Stimulated activated CD4-positive, alpha-beta T cell treated with anti-CD3 and anti-CD28 coated beads, Interleukin-12 subunit alpha, Interleukin-12 subunit beta, amount 100 ng/mL, for 24 hours (primary cell): ENCODE results near the gene NEDD9.

Experiments used
- DNase-seq, 2 experiments: peaks; one replicate each; pipeline ENCODE4 v3.0.0-alpha.2; 2020; ENCODE audit warnings: low read depth in 2 of 2

NEDD9 gene

DNA sequence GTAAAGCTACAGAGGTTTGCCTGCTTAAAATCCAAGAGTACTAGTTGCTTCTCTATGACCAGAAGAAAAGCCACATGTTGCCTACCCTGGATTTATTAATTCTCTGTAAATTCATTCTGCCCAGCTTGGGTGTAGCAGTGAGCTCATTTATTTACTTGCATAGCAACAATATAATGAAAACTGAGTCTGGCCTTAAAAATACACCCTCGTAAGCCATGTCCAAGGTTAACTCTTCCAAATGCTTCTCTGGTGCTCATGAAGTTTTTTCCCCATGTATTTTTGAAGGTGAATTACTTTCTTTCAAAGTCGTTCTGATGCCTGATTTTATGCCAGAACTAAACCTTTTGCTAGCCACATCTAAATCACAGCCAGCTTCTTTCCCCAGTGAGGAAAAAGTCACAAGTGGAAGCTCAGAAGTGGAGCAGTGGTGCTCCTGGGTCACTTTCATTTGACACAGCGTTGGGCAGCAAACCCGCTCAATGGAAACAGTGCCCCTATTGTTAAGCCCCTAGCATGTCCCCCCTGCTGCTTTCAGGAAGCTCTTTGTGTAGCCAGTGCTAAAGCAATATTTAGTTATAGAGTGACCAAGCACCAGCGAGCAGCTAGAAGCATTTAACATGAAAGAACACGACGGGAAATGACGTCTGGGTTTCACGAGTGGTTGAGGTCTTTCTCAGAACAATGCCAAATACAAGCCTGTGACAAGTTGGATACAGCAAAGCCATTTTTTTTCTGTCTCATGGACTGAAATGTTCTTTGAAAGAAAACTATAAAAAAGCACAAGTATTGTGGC, 29.8 kb downstream of the NEDD9 start:
- DNase-seq, result no peak

DNA sequence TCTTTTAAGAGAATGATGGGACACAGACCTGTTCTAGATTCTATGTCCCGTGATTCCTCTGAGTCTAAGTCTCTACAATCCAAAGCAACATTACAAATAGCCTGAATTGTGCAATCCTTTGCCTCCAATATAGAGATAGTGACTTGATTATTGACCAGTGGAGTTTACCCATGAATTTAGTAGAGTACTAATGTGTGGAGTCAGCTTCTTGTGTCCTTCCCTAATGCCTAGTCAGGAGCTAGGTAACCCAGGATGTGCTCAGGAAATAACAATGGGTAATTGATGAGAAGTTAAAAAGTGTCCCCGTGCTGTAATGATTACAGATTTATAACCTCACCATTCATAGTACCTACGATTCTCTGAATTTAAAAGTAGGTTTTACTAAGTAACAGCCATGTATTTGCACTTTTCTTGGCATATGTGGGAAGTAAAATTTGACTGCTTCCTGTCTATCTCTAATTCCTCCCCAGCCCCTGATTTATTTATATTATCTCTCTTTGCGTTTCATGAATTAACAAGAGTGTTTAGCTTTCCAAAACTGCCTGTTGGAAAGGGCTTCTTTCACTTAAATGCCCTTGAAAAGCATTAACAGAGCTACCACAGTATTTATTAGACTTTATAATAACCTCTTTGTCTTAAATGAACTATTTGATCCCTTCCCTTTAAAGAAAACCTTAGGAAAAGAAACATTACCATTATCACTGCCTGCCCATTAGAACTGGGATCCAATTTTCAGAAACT, 30.5 kb downstream of the NEDD9 start:
- DNase-seq, result no peak

DNA sequence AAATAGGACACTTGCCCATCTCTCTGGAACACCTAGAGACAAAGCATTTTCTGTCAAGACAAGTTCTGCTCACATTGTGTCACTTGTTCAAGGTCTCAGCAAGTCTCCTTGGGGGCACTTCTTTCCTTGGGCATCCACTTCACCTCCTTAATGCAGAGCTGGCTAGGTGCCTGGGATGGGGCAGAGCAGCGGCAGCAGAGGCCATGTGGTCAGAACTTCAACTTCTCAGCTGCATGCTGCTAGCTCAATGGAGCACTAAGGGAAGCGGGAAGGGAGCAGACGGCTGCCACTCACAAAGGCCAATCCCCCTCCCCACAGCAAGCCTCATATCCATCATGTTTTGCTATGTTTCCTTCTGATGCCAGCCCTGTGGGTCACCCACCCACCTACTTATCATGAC, 31.5 kb downstream of the NEDD9 start:
- DNase-seq, result no peak

DNA sequence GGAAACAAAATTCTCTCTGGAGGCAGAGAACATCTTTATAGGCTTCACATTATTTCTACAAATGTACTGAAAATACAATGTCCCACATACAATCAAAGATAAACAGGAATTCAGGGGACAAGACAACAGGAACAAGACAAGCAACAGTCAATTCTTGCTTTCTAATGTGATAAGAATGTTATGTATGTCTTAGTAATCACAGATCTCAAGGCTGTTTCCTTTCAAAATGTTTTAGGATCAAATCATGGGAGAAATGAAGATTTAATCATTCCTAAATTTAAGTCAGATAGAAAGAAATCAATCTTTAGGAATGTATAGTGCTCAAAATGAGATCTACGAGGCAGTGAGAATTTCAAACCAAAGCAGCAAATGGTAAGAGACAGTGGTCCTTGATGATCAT, 32.1 kb downstream of the NEDD9 start:
- no peak for DNase-seq

DNA sequence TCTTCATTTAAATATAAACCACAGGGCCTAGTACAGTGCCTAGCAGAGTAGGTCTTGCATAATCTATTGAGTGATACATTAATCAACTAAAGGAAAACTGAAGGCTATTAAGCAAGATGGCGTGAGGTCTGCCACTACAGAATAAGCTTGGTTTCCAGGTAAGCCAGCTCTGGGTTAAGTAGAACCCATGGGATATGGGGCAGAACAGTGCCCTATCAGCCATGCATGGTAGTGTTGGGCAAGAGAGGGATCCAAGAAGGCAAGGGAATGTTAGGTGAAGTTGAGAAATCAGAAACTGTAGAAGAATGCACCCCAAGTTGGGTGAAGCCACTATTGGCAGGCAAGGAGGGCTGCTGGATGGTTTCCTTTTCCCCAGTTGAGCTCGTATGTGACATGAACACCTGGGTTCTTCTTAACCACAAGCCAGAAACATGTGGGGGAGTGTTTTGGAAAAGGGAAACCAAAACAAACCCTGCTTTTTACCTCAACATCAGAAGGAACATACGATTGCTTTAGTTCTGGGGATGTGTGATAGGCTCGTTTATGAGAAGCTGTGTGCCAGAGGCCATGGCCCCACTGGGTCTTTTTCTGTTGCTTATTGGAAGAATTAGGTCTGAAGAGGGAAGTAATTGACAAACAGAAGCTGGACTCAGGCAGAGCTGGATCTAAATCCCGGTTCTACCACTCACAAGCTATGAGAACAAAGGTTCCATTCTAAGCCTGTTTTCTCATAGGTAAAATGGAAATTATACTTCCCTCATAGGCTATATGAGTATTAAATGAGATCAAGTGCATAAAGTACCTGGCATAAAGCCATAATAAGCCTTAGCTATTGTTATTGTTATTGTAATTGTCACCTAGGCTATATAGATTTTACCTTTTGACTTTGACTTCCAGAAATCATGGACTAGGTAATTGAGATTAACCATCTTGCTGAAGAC, 33.5 kb downstream of the NEDD9 start:
- DNase-seq, result no peak

DNA sequence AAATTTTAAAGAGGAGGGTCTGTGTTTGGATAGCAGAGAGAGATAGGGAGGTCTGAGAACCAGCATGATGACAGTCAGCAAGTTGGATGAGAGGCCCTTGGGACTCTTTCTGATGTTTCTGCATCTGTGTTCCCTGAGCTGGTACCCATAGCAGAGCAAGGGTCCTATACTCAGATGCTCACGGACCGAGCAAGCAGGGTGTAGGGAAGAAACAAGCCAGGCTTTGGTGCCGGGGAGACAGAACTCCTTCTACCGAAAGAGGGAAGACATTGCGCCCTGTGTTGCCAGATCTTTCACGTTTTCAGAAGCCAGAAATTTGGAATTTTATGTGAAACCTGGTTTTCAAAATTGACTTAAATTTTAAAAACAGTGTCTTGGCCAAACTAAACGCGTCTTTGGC, 34.6 kb downstream of the NEDD9 start:
- no peak for DNase-seq

DNA sequence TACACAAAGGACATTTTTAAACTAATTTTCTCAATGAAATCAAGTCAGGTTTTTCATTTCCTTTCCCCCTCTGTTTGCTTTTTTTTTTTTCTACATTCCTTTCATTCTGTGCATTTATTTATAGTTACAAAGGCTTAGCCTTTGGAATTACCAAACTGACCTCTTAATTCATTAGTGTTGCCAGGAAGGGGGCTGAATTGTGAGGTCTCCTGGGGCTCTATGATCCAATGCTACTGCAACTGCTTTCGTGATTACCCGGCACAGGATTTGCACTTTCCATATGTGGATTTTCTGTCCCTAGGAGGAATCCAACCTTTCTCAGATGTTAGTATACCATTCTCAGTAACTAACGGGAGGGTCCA, 35.3 kb downstream of the NEDD9 start:
- no peak for DNase-seq

DNA sequence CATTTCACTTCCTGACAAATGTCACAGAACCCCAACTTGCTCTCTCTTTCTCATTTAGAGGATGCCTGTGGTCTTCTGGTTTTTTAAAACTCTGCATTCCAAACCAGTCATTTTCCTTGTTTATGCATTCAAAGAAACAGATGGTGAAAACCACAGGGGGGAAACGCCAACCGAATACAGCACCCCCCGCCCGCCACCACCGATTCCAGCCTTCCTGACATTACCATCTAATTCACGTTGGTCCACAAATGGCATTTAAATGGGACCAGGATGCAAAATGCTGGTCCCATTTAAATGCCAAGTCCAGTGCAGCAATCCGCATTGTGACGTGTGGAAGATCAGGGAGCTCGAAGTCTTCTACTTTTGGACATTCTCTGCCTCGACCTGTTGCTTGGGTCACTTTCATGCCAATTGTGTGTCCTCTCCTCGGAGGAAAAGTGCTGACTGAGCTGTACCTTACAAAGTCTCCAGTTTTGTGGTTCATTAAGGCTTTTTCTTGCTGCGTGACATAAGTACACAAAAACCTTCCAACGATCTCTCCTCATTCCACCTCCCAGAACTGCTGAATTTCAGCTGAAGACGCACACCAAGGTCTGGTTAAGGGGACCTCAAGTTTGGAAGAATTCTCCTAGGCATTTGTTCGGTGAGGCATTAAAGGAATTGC, 35.8 kb downstream of the NEDD9 start:
- DNase-seq, result no peak

DNA sequence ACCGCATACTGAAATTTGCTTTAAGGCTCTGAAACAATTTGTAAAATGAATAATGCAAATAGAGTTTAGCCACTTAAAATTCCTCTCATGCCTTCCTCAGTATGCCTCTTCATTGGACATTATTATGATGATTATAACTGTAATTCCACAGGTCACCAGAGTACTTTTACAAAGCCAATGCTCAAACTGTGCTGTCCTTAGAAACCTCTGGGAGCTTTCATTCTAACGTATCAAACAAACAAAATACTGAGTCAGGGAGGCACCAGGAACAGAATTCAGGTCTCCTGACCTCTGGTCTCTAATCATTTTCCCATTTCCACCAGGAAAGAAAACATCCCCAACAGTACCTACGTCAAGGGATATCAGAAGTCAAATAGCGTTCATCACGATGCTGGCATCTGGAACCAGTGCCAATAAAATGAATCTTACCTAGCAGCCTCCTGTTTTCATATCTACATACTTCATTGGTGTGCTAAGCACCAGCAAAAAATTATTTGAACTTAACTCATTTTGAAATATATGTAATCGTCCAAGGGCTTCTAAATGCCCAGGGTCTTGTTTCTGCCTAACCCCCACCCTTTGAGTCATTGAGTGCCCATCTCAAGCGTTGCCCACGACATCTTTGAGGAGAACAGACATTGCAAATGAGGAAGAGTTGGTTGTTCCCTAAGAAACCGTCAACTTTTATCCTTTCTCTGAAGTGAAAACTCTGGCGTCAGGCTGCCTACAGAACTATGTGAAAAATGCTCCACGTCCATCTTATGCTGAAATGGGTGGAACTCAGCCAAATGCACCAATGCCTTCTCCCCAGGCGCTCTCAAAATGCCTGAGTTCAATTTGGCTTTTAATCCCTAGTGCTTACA, 37.9 kb downstream of the NEDD9 start:
- DNase-seq, result no peak

DNA sequence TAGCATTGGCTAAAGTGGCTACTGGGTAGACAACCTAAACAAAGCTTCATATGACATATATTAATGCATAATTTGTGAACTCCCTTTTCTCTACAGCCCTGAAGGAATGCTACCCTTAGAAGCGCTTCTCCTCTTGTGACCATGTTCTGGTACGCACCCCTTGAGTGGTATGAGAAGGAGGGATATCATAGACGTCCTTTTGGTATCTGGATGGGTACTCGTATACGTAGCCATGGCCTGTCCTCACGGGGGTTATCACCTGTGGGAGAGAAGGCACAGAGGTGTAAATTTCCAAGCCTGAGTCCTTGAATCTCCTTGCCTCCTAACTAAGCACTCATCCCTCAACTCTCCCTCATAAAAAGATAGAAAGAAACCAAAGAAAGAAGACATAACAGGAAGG, 39.0 kb downstream of the NEDD9 start:
- no peak for DNase-seq

DNA sequence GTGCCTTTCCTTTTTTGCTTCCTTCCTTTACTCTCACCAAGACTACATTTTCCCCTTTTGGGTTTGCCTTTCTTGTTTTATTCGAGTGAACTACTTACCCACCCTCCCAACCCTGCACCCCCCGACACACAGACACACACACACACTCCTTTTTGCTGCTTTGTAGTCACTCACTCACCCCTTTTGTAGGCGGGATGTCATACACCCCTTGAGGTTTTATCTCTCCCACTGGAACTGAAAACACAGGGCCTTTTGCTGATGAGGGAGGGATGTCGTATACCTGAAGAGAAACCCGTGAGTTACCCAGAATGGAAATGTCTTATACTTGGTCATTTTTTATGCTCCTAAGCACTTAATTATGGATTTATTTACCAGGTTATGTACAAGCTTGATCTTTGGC, 40.3 kb downstream of the NEDD9 start:
- DNase-seq, result no peak

DNA sequence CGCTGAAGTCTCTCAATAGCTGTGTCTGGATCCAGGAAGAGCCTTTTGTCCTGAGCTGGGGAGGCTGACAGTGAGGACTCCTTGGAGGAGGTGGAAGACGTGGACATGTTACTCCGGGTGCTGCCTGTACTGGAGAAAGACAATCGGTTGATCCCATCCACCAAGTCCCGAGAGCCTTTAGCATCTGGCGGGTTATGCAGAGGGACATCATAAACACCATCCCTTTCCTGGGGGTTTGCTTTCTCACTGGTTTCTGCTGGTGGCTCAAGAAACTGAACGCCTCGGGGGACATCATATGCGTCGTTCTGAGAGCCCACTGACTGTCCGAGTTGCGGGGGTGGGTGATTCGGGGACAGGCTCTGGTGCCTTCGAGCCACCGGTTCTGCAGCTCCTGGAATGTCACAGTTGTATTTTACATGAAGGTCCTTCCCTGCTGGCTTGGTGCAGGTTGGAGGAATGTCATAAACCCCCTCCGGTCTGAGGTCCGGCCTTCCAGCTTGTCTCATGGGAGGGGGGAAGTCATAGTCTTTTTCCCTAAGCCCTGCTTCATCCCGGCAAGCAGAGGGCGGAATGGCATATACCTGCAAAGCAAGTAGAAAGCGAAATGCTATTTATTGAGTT, 41.7 kb downstream of the NEDD9 start:
- DNase-seq, result no peak

DNA sequence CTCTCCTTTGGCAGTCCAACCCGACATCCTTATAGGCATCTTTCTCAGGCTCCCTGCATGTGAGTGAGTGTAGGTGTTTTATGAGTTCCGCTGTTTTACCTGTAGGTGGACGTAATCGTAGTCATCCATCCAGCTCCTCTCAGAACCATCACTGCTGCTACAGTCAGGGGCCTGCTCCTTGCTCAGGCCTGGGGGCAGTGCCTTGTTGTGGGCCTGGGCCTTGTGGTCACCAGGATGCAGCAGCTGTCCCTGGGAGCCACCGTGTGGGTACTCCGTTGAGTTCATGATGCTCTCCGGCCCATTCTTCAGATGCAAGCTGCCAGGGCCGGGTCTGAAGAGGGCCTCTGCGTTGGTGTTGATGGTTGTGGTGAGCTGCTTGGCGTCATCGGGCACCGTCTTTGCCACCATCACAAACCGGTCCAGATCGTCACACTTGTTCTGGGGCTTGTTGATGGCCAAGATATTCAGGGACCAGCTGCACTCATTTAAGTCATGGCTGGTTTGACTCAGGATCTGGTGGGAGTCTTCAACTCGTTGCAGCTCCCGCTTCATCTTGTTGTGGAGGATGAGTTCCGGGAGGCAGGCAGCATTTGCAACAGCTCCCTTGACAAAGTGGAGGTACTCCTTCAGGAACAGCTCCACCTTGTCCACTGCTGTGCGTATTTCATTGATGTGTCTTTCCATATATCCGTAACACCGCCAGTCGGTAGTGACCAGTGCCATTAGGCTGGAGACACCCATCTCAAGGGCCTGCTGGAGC, 42.4 kb downstream of the NEDD9 start:
- no peak for DNase-seq

DNA sequence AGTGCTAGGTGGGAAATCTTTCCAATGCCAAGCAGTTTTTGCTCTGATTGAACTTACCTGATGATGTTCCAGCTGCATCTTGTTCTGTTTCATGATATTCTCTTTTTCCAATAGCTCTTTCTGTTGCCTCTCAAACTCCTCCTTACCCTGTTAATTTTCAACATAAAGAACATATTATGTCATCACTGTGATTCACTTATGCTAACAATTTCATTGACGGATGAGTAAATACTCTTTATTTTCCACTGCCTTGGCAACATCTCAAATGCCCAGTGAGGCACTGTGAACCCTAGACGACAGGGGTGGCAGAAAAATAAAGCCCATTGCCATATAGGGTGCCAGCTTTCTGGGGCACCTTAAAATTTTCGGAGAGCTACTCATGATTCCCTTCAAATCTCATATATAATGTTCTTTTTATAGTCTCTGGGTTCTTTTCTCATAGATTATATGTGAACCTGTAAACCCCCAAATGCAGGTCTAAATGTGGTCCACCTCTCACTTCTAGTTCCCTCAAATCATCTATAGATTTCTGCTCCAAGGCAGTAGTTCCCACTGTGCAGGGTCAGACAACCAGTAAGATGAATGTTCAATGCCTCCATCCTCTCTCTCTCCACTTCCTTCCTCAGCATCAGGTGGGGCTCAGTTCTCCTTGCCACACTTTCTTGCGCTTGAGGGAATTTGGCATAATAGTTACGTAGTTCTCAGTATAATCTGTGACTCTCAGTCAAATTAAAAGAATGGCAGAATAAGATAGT, 44.1 kb downstream of the NEDD9 start:
- no peak for DNase-seq

DNA sequence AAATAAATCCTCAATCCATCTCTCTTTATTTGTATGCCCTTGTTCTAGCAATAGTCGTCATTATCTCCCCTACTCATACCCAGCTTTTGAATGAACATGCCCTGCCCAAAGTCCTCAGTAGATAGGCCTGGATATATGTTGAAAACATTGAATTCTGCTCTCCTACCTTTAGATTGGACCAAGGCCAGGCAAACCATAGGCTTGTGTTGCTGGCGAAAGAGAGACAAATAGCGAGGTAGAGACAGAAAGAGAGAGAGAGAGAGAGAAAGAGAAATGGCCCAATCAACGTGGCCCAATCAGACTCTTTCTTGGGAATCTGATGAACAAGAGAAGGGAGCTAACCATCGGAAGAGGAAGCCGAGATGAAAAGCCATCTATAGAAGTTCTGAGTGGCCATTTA, 45.2 kb downstream of the NEDD9 start:
- DNase-seq, result no peak

DNA sequence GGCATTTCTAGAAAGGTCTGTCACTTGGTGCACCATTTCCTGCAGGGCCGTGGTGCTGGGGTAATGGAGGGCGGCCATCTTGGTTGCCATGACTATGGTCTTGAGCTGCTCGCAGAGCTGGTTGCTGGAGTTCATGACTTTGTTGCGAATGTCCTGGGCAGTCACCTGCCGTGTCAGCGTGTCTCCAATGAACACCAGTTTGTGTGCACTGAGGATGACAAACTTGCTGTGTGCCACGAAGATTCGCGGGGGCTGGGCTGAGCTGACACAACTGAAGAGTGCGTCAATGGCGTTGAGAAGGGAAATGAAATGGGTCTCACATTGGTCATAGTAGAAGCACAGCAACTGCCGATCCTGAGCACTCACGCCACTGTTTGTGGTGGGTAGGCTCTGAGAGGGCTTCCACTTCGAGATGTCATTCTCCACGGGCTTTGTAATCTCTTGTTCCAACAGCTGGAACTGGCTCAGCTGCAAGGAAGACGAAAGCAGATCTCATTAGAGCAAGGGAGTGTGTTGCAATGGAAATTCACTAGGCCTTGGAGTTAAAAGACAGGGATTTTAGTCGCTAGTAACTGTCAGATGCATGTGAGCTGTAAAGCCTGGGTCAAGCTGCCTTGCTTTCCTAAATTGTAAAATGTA, 47.1 kb downstream of the NEDD9 start:
- DNase-seq, result no peak

DNA sequence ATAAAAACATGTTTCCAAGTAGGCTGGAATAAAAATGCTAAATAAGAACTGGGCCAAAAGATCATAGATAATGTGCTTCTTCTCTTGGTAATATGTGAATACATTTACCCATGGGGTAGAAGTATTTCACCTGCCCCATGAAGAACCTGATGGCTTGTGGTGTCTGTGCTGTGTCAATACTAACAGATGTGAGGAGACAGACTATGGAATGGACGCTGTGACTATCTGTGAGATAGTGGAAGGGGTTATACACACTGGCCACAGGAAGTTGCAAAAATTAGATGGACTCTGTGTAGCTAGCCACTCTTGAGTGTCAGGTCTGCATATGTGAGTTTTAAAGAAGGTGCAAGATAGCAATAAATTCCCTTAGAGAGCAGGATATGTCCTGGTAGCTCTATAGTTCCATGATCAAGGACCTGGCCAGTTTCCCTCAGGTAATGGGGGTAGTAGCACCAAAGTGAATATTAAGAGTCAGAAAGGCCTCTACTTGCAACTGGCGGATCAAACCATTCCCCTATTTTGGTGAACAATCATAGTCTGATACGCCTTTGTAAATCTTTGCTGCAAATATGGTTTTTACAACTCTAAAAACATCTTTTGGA, 48.6 kb downstream of the NEDD9 start:
- no peak for DNase-seq
